Left ventricle myocardium superior (tissue), 1 donor: ENCODE data around the gene PCDHB16. TPM values are rescaled to one million over a fixed set of nuclear protein-coding genes. Genes with fewer than 3 reads are reported as not detected.
"Not testable (repeated sequence)": the region's sequence is repeated elsewhere in the genome, so short reads cannot be mapped to it uniquely, and the experiment has no call there.

Experiments used
- ATAC-seq: fragments of 200-7000 bp; cut with Tn5 transposase; one replicate; pipeline ENCODE4 v1.9.1; 2020; ENCODE audit warnings: mild to moderate bottlenecking, moderate library complexity
- DNase-seq: peaks from one replicate; pipeline ENCODE4 v3.0.0-alpha.2; 2020
- intact Hi-C: fragments of 100-400 bp; cut with micrococcal nuclease; formaldehyde crosslinking; loops from one replicate; pipeline ENCODE4 v1.11.0; 2022
- long read RNA-seq: library from polyadenylated mRNA; unstranded; transcript quantifications from one replicate; pipeline ENCODE4 v2.0.0, GENCODE V29; 2021
- total RNA-seq: library from RNA; stranded (reverse); fragmentation: NEBNext Ultra II Directional; extraction: Animal tissue kit (Norgen Biotek cat#: 25700); gene quantifications from one replicate; pipeline ENCODE4 v1.2.1, GENCODE V29; 2021
- donor health status: DM: no; HTN: yes; CAD: no; lungs with severe emphysema.

Gene PCDHB16
- 2.7 TPM for total RNA-seq
- long read RNA-seq, full-length matches to known transcripts = 3 of 3 reads
- long read RNA-seq, partial matches to known transcripts = 0 of 3 reads
- long read RNA-seq, other reads (novel, unspliced or antisense) = 0 of 3 reads

DNA sequence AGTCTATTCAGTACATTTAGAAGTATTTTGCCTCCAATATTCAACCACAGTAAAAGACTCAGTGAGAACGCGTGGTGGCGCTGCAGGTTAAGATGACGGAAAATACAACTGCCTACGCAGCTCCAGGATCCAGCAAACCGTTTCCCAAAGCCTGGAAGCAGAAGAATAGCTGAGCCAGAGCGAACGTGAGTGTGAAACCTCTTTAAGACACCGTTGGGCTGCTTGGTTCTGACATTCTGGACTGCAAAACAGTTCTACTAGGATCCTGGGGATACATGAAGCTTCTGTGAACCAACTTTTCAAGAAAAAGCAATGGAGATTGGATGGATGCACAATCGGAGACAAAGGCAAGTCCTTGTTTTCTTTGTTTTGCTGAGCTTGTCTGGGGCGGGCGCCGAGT is at the start of gene PCDHB16:
Gene PCDHB16, plus strand, starts transcription at position 140 of the 400 bp plus-strand sequence. Its CDS starts 173 bp downstream, at position 313.
- ATAC-seq (peak; percentile 54), DNase-seq (peak; percentile 37)
- intact Hi-C loops = no loop called here

DNA sequence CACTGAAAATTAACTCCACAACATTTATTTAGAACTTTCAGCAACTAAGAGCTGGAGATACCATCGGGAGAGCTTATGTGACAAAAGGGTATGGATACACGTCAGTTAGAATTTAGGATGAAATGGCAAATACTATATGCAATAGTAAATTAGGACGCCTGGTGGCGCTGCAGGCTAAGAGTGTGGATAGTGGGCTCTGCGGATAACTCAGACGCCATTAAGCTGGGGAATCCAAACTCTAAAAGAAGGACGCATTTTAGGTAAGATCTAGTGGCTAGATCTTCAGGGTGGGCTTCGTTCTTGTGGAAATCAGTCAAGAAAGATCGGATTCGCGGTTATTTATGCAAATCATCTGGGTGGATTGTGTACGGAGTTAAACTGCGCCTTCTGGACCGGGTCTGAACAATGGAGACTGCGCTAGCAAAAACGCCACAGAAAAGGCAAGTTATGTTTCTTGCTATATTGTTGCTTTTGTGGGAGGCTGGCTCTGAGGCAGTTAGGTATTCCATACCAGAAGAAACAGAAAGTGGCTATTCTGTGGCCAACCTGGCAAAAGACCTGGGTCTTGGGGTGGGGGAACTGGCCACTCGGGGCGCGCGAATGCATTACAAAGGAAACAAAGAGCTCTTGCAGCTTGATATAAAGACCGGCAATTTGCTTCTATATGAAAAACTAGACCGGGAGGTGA is 47.0 kb upstream of the PCDHB16 start, which contains the start of gene PCDHB5:
Gene PCDHB5, plus strand, starts transcription at position 177 of the 688 bp plus-strand sequence. Its CDS starts 229 bp downstream, at position 406.
- intact Hi-C loops = no loop called here
- ATAC-seq (peak; percentile 41), DNase-seq (no peak)

DNA sequence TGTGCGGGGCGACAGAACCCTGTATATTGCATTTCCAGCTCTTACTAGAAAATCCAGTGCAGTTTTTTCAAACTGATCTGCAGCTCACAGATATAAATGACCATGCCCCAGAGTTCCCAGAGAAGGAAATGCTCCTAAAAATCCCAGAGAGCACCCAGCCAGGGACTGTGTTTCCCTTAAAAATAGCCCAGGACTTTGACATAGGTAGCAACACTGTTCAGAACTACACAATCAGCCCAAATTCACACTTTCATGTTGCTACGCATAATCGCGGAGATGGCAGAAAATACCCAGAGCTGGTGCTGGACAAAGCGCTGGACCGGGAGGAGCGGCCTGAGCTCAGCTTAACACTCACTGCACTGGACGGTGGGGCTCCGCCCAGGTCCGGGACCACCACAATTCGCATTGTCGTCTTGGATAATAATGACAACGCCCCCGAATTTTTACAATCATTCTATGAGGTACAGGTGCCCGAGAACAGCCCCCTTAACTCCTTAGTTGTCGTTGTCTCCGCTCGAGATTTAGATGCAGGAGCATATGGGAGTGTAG is 46.4 kb upstream of the PCDHB16 start:
- no peak for DNase-seq
- intact Hi-C loops = no loop called here
- no peak for ATAC-seq

DNA sequence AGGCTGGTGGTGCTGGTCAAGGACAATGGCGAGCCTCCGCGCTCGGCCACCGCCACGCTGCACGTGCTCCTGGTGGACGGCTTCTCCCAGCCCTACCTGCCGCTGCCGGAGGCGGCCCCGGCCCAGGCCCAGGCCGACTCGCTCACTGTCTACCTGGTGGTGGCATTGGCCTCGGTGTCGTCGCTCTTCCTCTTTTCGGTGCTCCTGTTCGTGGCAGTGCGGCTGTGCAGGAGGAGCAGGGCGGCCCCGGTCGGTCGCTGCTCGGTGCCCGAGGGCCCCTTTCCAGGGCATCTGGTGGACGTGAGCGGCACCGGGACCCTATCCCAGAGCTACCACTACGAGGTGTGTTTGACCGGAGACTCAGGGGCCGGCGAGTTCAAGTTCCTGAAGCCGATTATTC is 44.8 kb upstream of the PCDHB16 start:
- intact Hi-C loops, ATAC-seq, DNase-seq: not testable (repeated sequence)

DNA sequence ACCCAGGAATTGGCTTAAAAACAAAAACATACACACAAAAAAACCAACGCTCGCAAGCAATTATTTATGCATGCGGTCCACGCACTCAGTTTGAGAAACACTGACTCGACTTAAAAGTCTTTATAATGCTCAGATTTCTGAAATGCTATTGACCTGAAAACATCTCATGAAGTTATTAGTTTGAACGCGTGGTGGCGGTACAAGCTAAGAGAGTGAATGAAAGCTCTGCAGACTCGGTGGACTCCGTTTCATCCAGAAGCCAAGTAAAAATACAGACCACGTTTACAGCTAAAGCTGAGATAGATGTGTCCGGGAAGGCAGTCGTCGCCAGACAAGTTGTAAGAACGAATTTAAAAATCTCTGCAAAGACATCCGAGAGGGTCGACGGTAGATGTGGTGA is 32.4 kb upstream of the PCDHB16 start, which contains the start of gene PCDHB6:
Gene PCDHB6, plus strand, starts transcription at position 246 of the 400 bp plus-strand sequence. CDS start 201 bp downstream, outside the sequence.
- intact Hi-C loops = no loop called here
- DNase-seq (no peak), ATAC-seq (no peak)

DNA sequence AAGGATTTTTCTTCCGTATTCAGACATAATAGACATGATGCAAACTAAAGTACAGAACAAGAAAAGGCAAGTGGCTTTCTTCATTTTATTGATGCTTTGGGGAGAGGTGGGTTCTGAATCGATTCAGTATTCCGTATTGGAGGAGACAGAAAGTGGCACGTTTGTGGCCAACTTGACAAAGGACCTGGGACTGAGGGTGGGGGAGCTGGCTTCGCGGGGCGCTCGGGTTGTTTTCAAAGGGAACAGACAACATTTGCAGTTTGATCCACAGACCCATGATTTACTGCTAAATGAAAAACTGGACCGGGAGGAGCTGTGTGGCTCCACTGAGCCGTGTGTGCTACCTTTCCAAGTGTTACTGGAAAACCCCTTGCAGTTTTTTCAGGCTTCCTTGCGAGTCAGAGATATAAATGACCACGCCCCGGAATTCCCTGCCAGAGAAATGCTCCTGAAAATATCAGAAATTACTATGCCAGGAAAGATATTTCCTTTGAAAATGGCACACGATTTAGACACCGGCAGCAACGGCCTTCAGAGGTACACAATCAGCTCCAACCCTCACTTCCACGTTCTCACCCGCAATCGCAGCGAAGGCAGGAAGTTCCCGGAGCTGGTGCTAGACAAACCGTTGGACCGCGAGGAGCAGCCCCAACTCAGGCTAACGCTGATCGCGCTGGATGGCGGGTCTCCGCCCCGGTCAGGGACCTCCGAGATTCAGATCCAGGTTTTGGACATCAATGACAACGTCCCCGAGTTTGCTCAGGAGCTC is 31.8 kb upstream of the PCDHB16 start:
- DNase-seq = no peak
- no peak for ATAC-seq
- intact Hi-C loops = no loop called here

DNA sequence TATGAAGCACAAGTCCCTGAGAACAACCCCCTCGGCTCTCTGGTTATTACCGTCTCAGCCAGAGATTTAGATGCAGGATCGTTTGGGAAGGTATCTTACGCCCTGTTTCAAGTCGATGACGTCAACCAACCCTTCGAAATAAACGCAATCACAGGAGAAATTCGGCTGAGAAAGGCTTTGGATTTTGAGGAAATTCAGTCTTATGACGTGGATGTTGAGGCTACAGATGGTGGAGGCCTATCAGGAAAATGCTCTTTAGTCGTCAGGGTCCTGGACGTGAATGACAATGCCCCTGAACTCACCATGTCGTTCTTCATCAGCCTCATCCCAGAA is 31.2 kb upstream of the PCDHB16 start:
- ATAC-seq (no peak), DNase-seq (no peak)
- intact Hi-C loops = no loop called here

DNA sequence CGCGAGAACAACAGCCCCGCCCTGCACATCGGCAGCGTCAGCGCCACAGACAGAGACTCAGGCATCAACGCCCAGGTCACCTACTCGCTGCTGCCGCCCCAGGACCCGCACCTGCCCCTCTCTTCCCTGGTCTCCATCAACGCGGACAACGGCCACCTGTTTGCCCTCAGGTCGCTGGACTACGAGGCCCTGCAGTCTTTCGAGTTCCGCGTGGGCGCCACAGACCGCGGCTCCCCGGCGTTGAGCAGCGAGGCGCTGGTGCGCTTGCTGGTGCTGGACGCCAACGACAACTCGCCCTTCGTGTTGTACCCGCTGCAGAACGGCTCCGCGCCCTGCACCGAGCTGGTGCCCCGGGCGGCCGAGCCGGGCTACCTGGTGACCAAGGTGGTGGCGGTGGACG is 30.6 kb upstream of the PCDHB16 start:
- ATAC-seq, intact Hi-C loops, DNase-seq: not testable (repeated sequence)

DNA sequence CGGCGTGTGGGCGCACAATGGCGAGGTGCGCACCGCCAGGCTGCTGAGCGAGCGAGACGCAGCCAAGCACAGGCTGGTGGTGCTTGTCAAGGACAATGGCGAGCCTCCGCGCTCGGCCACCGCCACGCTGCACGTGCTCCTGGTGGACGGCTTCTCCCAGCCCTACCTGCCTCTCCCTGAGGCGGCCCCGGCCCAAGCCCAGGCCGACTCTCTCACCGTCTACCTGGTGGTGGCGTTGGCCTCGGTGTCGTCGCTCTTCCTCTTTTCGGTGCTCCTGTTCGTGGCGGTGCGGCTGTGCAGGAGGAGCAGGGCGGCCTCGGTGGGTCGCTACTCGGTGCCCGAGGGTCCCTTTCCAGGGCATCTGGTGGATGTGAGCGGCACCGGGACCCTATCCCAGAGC is 30.1 kb upstream of the PCDHB16 start:
- ATAC-seq, intact Hi-C loops, DNase-seq: not testable (repeated sequence)

DNA sequence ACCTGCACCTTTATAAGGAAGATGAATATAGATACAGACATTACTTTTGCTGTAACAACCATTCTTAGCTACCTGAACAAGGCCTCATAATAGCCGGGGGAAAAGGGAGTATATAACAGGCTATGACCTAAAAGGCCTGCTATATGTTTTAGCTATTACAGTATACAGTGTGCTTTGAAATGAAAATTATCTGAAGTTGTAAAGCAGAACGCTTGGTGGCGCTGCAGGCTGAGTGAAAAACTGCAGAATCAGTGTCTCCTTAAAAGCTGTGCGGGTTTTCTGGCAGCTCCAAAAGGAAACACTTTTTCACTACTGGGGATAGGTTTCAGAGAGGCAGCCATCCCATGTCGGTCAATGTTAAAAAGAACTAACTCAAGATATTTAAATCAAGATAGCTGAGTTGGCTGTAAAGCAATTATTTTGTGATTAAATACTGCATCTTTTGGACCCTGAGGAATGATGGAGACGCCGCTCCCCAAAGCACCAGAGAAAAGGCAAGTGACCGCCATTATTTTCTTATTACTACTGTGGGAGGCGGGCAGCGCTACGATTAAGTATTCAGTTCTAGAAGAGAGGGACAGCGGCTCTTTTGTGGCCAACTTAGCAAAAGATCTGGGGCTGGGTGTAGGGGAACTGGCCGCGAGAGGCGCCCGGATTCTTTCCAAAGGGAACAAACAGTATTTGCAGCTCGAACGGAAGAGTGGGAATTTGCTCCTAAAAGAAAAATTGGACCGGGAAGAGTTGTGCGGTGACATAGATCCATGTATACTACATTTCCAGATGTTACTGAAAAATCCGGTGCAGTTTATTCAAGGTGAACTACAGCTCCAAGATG is 26.4 kb upstream of the PCDHB16 start:
- no peak for ATAC-seq
- DNase-seq = no peak
- intact Hi-C loops = no loop called here

DNA sequence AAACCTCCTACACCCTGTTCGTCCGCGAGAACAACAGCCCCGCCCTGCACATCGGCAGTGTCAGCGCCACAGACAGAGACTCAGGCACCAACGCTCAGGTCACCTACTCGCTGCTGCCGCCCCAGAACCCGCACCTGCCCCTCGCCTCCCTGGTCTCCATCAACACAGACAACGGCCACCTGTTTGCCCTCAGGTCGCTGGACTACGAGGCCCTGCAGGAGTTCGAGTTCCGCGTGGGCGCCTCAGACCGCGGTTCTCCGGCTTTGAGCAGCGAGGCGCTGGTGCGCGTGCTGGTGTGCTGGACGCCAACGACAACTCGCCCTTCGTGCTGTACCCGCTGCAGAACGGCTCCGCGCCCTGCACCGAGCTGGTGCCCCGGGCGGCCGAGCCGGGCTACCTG is 24.8 kb upstream of the PCDHB16 start:
- DNase-seq, intact Hi-C loops, ATAC-seq: not testable (repeated sequence)

DNA sequence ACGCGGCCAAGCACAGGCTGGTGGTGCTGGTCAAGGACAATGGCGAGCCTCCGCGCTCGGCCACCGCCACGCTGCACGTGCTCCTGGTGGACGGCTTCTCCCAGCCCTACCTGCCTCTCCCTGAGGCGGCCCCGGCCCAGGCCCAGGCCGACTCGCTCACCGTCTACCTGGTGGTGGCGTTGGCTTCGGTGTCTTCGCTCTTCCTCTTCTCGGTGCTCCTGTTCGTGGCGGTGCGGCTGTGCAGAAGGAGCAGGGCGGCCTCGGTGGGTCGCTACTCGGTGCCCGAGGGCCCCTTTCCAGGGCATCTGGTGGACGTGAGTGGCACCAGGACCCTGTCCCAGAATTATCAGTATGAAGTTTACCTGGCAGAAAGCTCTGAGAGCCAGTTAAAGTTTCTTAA is 24.3 kb upstream of the PCDHB16 start:
- ATAC-seq, DNase-seq, intact Hi-C loops: not testable (repeated sequence)

DNA sequence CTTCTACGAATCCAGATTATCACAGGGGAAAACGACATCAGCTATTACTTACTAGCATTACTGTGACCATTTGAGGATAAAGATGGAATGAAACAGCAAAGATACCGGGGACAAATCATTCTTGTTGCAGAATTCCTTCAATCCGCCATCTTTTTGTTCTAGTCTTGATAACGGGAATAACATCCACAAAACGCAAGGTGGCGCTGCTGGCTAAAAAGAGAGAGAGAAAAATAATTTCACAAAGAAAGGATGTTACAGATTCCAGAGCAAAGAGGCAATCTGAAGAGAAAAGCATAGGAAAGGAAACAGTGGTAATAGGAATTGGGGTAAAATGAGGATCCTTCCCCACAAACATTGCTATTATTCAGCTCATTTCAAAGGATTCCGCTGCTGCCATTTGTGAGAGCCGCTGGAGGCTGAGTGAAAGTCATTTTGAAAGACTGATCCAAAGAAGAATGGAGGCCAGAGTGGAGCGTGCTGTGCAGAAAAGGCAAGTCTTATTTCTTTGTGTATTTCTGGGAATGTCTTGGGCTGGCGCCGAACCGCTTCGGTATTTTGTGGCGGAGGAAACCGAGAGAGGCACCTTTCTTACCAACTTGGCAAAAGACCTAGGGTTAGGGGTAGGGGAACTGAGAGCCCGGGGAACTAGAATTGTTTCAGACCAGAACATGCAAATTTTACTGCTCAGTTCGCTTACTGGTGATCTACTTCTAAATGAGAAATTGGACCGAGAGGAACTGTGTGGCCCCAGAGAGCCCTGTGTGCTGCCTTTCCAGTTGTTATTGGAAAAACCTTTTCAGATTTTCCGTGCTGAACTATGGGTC is 9.6 kb upstream of the PCDHB16 start, which contains the start of gene PCDHB7:
Gene PCDHB7, plus strand, starts transcription at position 264 of the 824 bp plus-strand sequence. Its CDS starts 192 bp downstream, at position 456.
- no peak for ATAC-seq
- no peak for DNase-seq
- intact Hi-C loops = no loop called here

DNA sequence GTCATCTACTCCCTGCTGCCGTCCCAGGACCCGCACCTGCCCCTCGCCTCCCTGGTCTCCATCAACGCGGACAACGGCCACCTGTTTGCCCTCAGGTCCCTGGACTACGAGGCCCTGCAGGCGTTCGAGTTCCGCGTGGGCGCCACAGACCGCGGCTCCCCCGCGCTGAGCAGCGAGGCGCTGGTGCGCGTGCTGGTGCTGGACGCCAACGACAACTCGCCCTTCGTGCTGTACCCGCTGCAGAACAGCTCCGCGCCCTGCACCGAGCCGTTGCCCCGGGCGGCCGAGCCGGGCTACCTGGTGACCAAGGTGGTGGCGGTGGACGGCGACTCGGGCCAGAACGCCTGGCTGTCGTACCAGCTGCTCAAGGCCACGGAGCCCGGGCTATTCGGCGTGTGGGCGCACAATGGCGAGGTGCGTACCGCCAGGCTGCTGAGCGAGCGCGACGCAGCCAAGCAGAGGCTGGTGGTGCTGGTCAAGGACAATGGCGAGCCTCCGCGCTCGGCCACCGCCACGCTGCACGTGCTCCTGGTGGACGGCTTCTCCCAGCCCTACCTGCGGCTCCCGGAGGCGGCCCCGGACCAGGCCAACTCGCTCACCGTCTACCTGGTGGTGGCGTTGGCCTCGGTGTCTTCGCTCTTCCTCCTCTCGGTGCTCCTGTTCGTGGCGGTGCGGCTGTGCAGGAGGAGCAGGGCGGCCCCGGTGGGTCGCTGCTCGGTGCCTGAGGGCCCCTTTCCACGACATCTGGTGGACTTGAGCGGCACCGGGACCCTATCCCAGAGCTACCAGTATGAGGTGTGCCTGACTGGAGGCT is 7.7 kb upstream of the PCDHB16 start:
- intact Hi-C loops, ATAC-seq, DNase-seq: not testable (repeated sequence)

DNA sequence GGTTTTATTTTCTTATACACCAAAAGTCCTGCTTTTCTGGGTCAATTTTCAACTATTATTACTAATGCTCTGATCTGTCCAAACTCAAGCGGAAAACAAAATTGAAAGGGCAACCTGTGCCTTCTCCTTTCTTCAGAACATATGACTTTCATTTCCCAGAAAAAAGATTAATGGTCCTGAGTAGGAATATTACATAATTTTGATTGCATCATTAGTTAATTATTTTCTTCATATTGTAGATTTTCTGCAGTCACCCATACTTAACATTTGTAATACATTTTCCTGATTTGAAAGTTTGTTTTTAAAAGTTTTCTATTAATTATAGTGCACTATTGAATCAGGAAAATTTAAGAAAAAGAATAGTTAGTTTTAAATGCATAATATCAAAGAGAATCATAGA is 6.3 kb upstream of the PCDHB16 start:
- intact Hi-C loops = no loop called here
- no peak for ATAC-seq

DNA sequence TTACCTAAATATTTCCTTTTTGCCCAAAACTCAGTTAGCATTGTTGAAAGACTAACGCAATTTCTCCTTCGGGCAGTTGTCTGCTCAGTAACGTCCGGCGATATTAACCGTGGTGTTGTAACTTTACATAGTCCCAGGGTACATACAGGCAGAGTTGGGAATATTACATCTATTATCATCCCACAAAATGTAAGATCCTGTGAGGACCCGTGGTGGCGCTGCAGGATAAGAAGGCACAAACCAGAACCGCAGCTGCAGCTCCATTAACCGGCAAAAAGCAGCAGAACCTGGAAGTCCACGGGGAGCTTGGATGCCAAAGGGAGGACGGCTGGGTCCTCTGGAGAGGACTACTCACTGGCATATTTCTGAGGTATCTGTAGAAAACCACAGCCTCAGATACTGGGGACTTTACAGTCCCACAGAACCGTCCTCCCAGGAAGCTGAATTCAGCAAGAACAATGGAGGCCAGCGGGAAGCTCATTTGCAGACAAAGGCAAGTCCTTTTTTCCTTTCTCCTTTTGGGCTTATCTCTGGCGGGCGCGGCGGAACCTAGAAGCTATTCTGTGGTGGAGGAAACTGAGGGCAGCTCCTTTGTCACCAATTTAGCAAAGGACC is 4.5 kb upstream of the PCDHB16 start, which contains the start of gene PCDHB8:
Gene PCDHB8, plus strand, starts transcription at position 214 of the 615 bp plus-strand sequence. Its CDS starts 245 bp downstream, at position 459.
- ATAC-seq = peak; percentile 57
- intact Hi-C loops, DNase-seq: not testable (repeated sequence)

More for the DNA sequence above, 6.3 kb upstream of the PCDHB16 start:
- DNase-seq = no peak
